T-helper 2 cell treated with Interferon-gamma antibody and Interleukin-4, amounts not matched to agents 5 μg/mL and 100 μg/mL, for 36 hours (primary cell): ENCODE measurements around the gene KMT5C.

Experiments used
- DNase-seq: peaks from one replicate; pipeline ENCODE4 v3.0.0; 2021; ENCODE audit warnings: low spot score
- H3K27ac Mint-ChIP-seq: one replicate; pipeline ENCODE4 v1.8.0; 2021; ENCODE audit warnings: mild to moderate bottlenecking, mixed read lengths
- H3K27me3 Mint-ChIP-seq: one replicate; pipeline ENCODE4 v1.8.0; 2021; ENCODE audit warnings: low read depth, mixed read lengths
- H3K36me3 Mint-ChIP-seq: one replicate; pipeline ENCODE4 v1.8.0; 2021; ENCODE audit warnings: low read depth, mixed read lengths
- H3K4me1 Mint-ChIP-seq: one replicate; pipeline ENCODE4 v1.8.0; 2021; ENCODE audit warnings: low read depth, mixed read lengths
- H3K4me3 Mint-ChIP-seq: one replicate; pipeline ENCODE4 v1.8.0; 2022; ENCODE audit warnings: mild to moderate bottlenecking, moderate library complexity, mixed read lengths
- H3K9me3 Mint-ChIP-seq: one replicate; pipeline ENCODE4 v1.8.0; 2021; ENCODE audit warnings: mixed read lengths

The KMT5C gene

GRCh38 chr19:55339105-55339888 lies at the start of gene KMT5C:
Gene KMT5C (plus strand): TSS chr19:55339876. CDS start chr19:55341937, 2,061 bp downstream.
- H3K9me3 Mint-ChIP-seq, result no peaks in the 10 kb centered on the region
- peaks cover 8% of the 10 kb centered on the region for H3K27me3 Mint-ChIP-seq
- H3K36me3 Mint-ChIP-seq, result peaks cover 2% of the 10 kb centered on the region
- peak within 1 kb of the TSS; percentile 92 for H3K4me3 Mint-ChIP-seq
- DNase-seq, result peak; percentile 100
- peak within 1 kb of the TSS; percentile 98 for H3K27ac Mint-ChIP-seq
- H3K4me1 Mint-ChIP-seq, result peaks cover 12% of the 10 kb centered on the region

- H3K9me3 Mint-ChIP-seq, result no peaks in the 10 kb centered on the region
- no peak overlapping the region for H3K27ac Mint-ChIP-seq
- DNase-seq, result no peak
- H3K27me3 Mint-ChIP-seq, result peaks cover 3% of the 10 kb centered on the region
- H3K4me3 Mint-ChIP-seq, result no peak overlapping the region
- no peaks in the 10 kb centered on the region for H3K36me3 Mint-ChIP-seq
- peaks cover 5% of the 10 kb centered on the region for H3K4me1 Mint-ChIP-seq
Observed at GRCh38 chr19:55297267-55297666, 42.4 kb upstream of the KMT5C start.

GRCh38 chr19:55299991-55300390 lies 39.7 kb upstream of the KMT5C start:
- no peak for DNase-seq
- Mint-ChIP-seq H3K9me3 (no peaks in the 10 kb centered on the region), H3K27ac (no peak overlapping the region), H3K4me3 (no peak overlapping the region), H3K4me1 (peaks cover 8% of the 10 kb centered on the region), H3K27me3 (peaks cover 3% of the 10 kb centered on the region), H3K36me3 (no peaks in the 10 kb centered on the region)

DNA sequence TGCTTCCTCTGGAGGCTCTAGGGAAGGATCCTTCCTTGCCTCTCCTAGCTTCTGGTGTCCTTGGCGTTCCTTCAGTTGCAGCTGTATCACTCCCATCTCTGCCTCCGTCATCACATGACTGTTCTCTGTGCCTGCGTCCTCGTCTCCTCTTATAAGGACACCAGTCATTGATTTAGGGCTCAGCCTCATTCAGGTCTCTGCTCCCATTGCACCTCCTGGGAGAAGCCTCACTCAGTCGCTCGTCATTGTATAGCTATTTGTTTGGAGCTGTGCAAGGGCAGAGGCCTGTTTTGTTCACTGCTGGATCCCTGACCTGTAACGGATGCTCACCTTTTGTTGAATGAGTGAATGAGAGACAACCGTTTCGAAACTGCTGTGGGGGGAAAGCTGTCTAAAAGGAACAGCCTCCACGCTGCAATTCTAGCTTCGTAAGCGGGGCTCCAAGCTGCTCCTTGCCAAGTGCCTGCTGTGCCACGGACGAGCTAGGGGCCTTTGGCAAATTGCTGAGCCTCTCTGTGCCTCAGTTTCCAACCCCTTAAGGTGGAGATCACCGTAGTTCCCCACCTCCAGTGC lies 38.7 kb upstream of the KMT5C start:
- Mint-ChIP-seq H3K27me3 (peaks cover 3% of the 10 kb centered on the region), H3K27ac (no peak overlapping the region), H3K4me3 (peak overlapping the region; percentile 90), H3K4me1 (peaks cover 9% of the 10 kb centered on the region), H3K9me3 (no peaks in the 10 kb centered on the region), H3K36me3 (no peaks in the 10 kb centered on the region)
- DNase-seq, result no peak

- peak overlapping the region; percentile 90 for H3K4me3 Mint-ChIP-seq
- peaks cover 3% of the 10 kb centered on the region for H3K27me3 Mint-ChIP-seq
- peaks cover 9% of the 10 kb centered on the region for H3K4me1 Mint-ChIP-seq
- peak overlapping the region; percentile 86 for H3K27ac Mint-ChIP-seq
- DNase-seq, result peak; percentile 91
- no peaks in the 10 kb centered on the region for H3K36me3 Mint-ChIP-seq
- no peaks in the 10 kb centered on the region for H3K9me3 Mint-ChIP-seq
Observed at GRCh38 chr19:55301459-55302317, 38.0 kb upstream of the KMT5C start.

- Mint-ChIP-seq H3K27ac (peak overlapping the region; percentile 86), H3K9me3 (no peaks in the 10 kb centered on the region), H3K4me3 (peak overlapping the region; percentile 90), H3K36me3 (no peaks in the 10 kb centered on the region), H3K27me3 (peaks cover 3% of the 10 kb centered on the region), H3K4me1 (peaks cover 9% of the 10 kb centered on the region)
- DNase-seq, result no peak
Observed at GRCh38 chr19:55302318-55302703, 37.4 kb upstream of the KMT5C start.

- no peak overlapping the region for H3K27ac Mint-ChIP-seq
- H3K9me3 Mint-ChIP-seq, result no peaks in the 10 kb centered on the region
- H3K36me3 Mint-ChIP-seq, result no peaks in the 10 kb centered on the region
- H3K4me3 Mint-ChIP-seq, result no peak overlapping the region
- DNase-seq, result no peak
- H3K4me1 Mint-ChIP-seq, result peaks cover 9% of the 10 kb centered on the region
- peaks cover 3% of the 10 kb centered on the region for H3K27me3 Mint-ChIP-seq
Observed at GRCh38 chr19:55303477-55303876, 36.2 kb upstream of the KMT5C start.

- H3K4me1 Mint-ChIP-seq, result peaks cover 9% of the 10 kb centered on the region
- peaks cover 3% of the 10 kb centered on the region for H3K27me3 Mint-ChIP-seq
- DNase-seq, result peak; percentile 10
- no peak overlapping the region for H3K4me3 Mint-ChIP-seq
- H3K36me3 Mint-ChIP-seq, result no peaks in the 10 kb centered on the region
- no peaks in the 10 kb centered on the region for H3K9me3 Mint-ChIP-seq
- H3K27ac Mint-ChIP-seq, result no peak overlapping the region
Observed at GRCh38 chr19:55304279-55304978, 35.2 kb upstream of the KMT5C start.

DNA sequence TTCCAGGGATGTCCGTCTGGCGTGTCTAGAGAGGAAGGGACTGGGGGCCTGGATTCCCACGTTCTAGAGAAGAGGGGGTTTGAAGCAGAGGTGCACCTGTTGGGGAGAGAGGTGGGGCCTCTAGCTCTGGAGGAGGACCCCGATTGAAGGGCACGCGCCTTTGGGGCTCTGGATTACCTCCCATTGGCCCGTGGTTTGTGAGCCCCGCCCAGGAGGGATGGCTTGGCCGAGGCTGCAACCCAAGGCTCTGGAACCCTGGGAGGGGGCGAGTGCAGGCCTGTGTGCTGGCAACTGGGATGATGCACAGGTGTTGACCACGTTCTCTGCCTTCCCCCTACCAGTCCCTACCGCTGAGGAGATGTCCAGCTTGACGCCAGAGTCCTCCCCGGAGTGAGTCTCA lies 34.7 kb upstream of the KMT5C start:
- H3K4me3 Mint-ChIP-seq, result no peak overlapping the region
- no peaks in the 10 kb centered on the region for H3K36me3 Mint-ChIP-seq
- no peak for DNase-seq
- peaks cover 9% of the 10 kb centered on the region for H3K4me1 Mint-ChIP-seq
- H3K27me3 Mint-ChIP-seq, result no peaks in the 10 kb centered on the region
- H3K9me3 Mint-ChIP-seq, result no peaks in the 10 kb centered on the region
- H3K27ac Mint-ChIP-seq, result no peak overlapping the region

GRCh38 chr19:55305491-55305890 lies 34.2 kb upstream of the KMT5C start:
- Mint-ChIP-seq H3K36me3 (no peaks in the 10 kb centered on the region), H3K4me3 (no peak overlapping the region), H3K9me3 (no peaks in the 10 kb centered on the region), H3K27ac (peak overlapping the region; percentile 27), H3K27me3 (no peaks in the 10 kb centered on the region), H3K4me1 (peaks cover 9% of the 10 kb centered on the region)
- peak; percentile 34 for DNase-seq

- no peak for DNase-seq
- Mint-ChIP-seq H3K4me3 (no peak overlapping the region), H3K27me3 (no peaks in the 10 kb centered on the region), H3K9me3 (no peaks in the 10 kb centered on the region), H3K4me1 (peaks cover 9% of the 10 kb centered on the region), H3K36me3 (no peaks in the 10 kb centered on the region), H3K27ac (no peak overlapping the region)
Observed at GRCh38 chr19:55305983-55306562, 33.6 kb upstream of the KMT5C start.

- H3K4me1 Mint-ChIP-seq, result peaks cover 7% of the 10 kb centered on the region
- H3K27ac Mint-ChIP-seq, result no peak overlapping the region
- no peaks in the 10 kb centered on the region for H3K36me3 Mint-ChIP-seq
- no peak overlapping the region for H3K4me3 Mint-ChIP-seq
- no peaks in the 10 kb centered on the region for H3K27me3 Mint-ChIP-seq
- no peak for DNase-seq
- no peaks in the 10 kb centered on the region for H3K9me3 Mint-ChIP-seq
Observed at GRCh38 chr19:55306712-55307111, 33.0 kb upstream of the KMT5C start.

DNA sequence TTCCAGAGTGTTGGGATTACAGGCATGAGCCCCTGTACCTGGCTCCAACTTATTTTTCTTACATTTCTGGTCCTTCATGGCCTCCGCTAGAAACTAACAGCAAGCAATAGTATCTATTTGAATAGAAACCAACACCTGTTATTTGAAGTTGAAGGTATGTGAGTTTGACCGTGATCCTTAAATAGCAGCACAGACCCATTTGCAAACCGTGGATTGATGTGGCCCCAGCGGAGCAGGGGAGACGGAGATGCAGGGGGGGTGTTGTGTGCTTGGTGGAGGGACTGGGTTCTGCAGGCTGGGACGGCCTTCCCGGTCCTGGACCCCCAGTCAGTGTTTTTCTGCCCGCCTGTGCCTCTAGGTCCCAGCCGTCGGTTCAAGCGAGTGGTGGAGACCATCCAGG lies 31.4 kb upstream of the KMT5C start:
- DNase-seq, result no peak
- no peaks in the 10 kb centered on the region for H3K9me3 Mint-ChIP-seq
- H3K27ac Mint-ChIP-seq, result no peak overlapping the region
- H3K27me3 Mint-ChIP-seq, result no peaks in the 10 kb centered on the region
- H3K4me1 Mint-ChIP-seq, result peaks cover 2% of the 10 kb centered on the region
- H3K4me3 Mint-ChIP-seq, result no peak overlapping the region
- H3K36me3 Mint-ChIP-seq, result no peaks in the 10 kb centered on the region
